Neutrophil (primary cell): ENCODE results near the gene MAEA.

Source experiments
- H3K27ac ChIP-seq: fragments of 200-600 bp; sonication (generic); 2 replicates; pipeline ENCODE4 v1.5.1; 2016; ENCODE audit warnings: mild to moderate bottlenecking, moderate library complexity
- H3K27me3 ChIP-seq: fragments of 200-600 bp; sonication (generic); 2 replicates; pipeline ENCODE4 v1.6.0; 2016; ENCODE audit warnings: mild to moderate bottlenecking
- H3K36me3 ChIP-seq: fragments of 200-600 bp; sonication (generic); 2 replicates; pipeline ENCODE4 v1.5.1; 2017
- H3K4me1 ChIP-seq, 2 experiments: fragments of 200-600 bp in 1 of 2; sonication (generic) in 1 of 2; 1 replicate in 1 of 2; 2 replicates in 1 of 2; pipeline versions ENCODE4 v1.5.1 to v1.6.1; 2013 to 2016; ENCODE audit warnings: low read depth in 1 of 2, low read length in 1 of 2, mild to moderate bottlenecking in 1 of 2, moderate library complexity in 1 of 2; ENCODE audit not compliant: control insufficient read depth in 1 of 2, insufficient read depth in 1 of 2
- H3K4me3 ChIP-seq, 2 experiments: fragments of 200-600 bp in 1 of 2; sonication (generic) in 1 of 2; 1 replicate in 1 of 2; 2 replicates in 1 of 2; pipeline ENCODE4 v1.5.1; 2013 to 2016; ENCODE audit warnings: low read depth in 1 of 2, low read length in 1 of 2, mild to moderate bottlenecking in 1 of 2, moderate library complexity in 1 of 2
- H3K9me3 ChIP-seq: fragments of 200-600 bp; sonication (generic); 2 replicates; pipeline ENCODE4 v1.5.1; 2016
- TF ChIP-seq, protein P1 (sequence below): fragments of 200-600 bp; sonication (generic); IDR thresholded peaks from 2 replicates; pipeline ENCODE4 v1.5.1; 2016; ENCODE audit warnings: antibody characterized with exemption

Gene MAEA

DNA sequence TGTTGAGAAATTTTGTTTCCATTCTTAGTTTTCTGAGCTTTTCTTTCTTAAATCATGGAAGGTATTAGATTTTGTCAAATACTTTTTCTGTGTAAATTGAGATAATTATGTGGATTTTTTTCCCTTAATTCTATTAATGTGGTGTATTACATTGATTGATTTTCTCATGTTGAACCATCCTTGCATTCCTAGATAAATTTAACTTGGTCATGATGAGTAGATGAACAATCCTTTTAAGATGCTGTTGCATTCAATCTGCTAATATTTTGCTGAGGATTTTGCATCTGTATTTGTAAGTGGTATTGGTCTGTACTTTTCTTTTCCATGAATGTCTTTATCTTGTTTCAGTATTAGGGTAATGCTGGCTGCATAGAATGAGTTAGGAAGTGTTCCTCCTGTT lies 20.5 kb upstream of the MAEA start:
- Histone ChIP-seq H3K4me3 (no peak overlapping the region), H3K27me3 (no peaks in the 10 kb centered on the region), H3K4me1 (peaks cover 0 to 3% of the 10 kb centered on the region in 2 experiments), H3K36me3 (no peaks in the 10 kb centered on the region), H3K27ac (no peak overlapping the region), H3K9me3 (no peaks in the 10 kb centered on the region)
- TF ChIP-seq, protein P1, sequence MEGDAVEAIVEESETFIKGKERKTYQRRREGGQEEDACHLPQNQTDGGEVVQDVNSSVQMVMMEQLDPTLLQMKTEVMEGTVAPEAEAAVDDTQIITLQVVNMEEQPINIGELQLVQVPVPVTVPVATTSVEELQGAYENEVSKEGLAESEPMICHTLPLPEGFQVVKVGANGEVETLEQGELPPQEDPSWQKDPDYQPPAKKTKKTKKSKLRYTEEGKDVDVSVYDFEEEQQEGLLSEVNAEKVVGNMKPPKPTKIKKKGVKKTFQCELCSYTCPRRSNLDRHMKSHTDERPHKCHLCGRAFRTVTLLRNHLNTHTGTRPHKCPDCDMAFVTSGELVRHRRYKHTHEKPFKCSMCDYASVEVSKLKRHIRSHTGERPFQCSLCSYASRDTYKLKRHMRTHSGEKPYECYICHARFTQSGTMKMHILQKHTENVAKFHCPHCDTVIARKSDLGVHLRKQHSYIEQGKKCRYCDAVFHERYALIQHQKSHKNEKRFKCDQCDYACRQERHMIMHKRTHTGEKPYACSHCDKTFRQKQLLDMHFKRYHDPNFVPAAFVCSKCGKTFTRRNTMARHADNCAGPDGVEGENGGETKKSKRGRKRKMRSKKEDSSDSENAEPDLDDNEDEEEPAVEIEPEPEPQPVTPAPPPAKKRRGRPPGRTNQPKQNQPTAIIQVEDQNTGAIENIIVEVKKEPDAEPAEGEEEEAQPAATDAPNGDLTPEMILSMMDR = no peak

DNA sequence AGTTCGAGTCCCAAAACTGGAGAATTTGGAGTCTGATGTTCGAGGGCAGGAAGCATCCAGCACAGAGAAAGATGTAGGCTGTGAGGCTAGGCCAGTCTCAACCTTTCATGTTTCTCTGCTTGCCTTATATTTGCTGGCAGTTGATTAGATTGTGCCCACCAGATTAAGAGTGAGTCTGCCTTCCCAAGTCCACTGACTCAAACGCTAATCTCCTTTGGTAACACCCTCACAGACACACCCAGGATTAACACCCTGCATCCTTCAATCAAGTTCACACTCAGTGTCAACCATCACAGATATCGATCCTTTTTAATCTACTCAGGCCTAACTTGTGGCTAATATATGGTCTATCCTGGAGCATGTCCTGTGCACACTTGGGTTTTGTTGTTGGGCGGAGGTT lies 18.0 kb upstream of the MAEA start:
- peaks cover 0 to 3% of the 10 kb centered on the region in 2 experiments for H3K4me1 ChIP-seq

DNA sequence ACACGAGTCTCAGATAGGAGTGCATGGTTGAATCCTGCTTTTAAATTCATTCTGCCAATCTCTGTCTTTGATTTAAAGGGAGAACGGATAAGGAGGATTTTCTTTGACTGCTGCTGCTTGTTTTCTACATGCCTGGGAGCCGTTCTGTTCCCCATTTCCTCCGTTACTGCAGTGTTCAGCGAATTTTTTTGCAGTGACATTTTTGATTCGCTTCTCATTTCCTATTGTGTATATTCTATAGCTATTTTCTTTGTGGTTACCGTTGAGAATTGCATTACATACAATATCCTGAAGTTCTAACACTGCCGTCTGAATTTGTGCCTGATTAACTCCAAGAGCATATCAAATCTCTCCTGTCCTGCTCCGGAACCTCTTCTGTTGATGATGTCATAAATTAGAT lies 14.8 kb upstream of the MAEA start:
- TF ChIP-seq, protein P1 = no peak
- no peaks in the 10 kb centered on the region for H3K4me1 ChIP-seq
- H3K9me3 ChIP-seq = no peaks in the 10 kb centered on the region
- no peaks in the 10 kb centered on the region for H3K36me3 ChIP-seq
- H3K4me3 ChIP-seq = no peak overlapping the region
- no peaks in the 10 kb centered on the region for H3K27me3 ChIP-seq
- H3K27ac ChIP-seq = no peak overlapping the region

More for the DNA sequence above, 18.0 kb upstream of the MAEA start:
- Histone ChIP-seq H3K36me3 (no peaks in the 10 kb centered on the region), H3K4me3 (no peak overlapping the region), H3K27me3 (no peaks in the 10 kb centered on the region), H3K9me3 (no peaks in the 10 kb centered on the region), H3K27ac (no peak overlapping the region)
- TF ChIP-seq, protein P1 = no peak

DNA sequence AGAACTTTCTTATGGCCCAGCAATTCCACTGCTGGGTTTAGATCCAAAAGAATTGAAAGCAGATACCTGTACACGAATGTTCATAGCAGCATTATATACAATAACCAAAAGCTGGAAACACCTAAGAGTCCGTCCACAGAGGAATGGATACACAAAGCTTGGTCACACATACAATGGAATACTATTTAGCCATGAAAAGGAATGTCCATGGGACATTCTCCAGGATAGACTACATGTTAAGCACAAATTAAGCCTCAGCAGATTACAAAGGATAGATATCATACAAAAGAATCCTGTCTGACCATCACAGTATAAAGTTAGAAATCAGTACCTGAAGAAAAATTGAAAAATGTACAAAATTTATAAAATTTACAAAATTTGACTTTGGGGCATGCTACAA lies 12.7 kb upstream of the MAEA start:
- H3K9me3 ChIP-seq = no peaks in the 10 kb centered on the region
- H3K4me1 ChIP-seq = peaks cover 8 to 9% of the 10 kb centered on the region in 2 experiments
- TF ChIP-seq, protein P1 = no peak
- no peaks in the 10 kb centered on the region for H3K36me3 ChIP-seq
- H3K27ac ChIP-seq = no peak overlapping the region
- H3K4me3 ChIP-seq = no peak overlapping the region
- no peaks in the 10 kb centered on the region for H3K27me3 ChIP-seq

DNA sequence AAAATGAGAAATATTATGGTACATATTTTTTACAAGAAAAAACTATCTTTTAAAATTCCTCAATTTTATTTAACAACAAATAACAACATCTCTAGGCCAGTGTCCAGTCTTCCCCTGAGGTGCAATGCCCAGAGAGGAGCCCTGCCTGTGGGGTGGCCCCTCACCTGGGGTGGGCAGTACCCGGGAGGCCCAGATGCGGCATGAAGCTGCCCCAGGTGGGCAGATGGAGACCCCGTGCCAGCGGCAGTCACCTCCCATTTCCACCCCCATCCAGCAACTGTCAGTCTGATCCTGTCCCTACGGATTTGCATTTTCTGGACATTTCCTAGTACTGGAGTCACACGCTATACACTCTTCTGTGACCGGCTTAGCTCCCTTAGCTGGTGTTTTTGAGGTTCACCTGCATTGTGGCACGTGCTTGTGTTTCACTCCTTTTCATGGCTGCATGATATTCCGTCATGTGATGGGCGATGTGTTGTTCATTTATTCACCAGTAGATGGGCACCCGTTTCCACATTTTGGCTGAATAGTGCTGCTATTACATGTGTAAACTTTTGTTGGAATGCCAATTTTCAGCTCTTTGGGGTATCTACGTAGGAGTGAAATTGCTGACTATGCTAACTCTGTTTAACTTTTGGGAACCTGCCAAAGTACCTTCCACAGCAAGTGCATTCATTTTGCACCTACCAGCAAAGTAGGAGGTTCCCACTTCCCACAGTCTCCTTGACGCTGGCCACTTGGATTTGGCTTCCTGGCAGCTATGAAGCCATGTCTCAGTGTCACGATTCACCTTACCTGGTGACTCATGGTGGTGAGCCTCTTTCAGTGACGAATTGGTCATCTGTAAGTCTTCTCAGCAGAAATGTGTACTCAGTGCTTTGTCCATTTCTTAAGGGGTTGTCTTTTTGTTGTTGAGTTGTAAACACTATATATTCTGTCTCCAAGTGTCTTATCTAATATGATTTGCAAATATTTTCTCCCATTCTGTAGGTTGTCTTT lies 11.7 kb upstream of the MAEA start:
- H3K36me3 ChIP-seq = no peaks in the 10 kb centered on the region
- H3K4me3 ChIP-seq = no peak overlapping the region
- TF ChIP-seq, protein P1 = peak; percentile 69
- H3K27me3 ChIP-seq = no peaks in the 10 kb centered on the region
- no peak overlapping the region for H3K27ac ChIP-seq
- peaks cover 8 to 9% of the 10 kb centered on the region in 2 experiments for H3K4me1 ChIP-seq
- H3K9me3 ChIP-seq = no peaks in the 10 kb centered on the region
